COLO829 (cell line): Measurements from ENCODE around the gene SRRM3.
A peak's percentile ranks its signal among the peaks of the same experiment; 100 is the strongest.
"Not testable (repeated sequence)": the region's sequence is repeated elsewhere in the genome, so short reads cannot be mapped to it uniquely, and the experiment has no call there.

ENCODE experiments used
- DNase-seq: peaks from one replicate; pipeline ENCODE4 v3.0.0; 2012; ENCODE audit warnings: low spot score

SRRM3 gene

GRCh38 chr7:76262683-76263402 lies 61.1 kb downstream of the SRRM3 start:
- DNase-seq: peak; percentile 67

- DNase-seq: no peak
Measured at GRCh38 chr7:76265299-76265698, 63.6 kb downstream of the SRRM3 start.

- DNase-seq: no peak
Measured at GRCh38 chr7:76267107-76267893, 65.6 kb downstream of the SRRM3 start.

- no peak for DNase-seq
Measured at GRCh38 chr7:76267894-76268183, 66.1 kb downstream of the SRRM3 start.

GRCh38 chr7:76268376-76268775 lies 66.7 kb downstream of the SRRM3 start:
- no peak for DNase-seq

- no peak for DNase-seq
Measured at GRCh38 chr7:76269895-76270294, 68.2 kb downstream of the SRRM3 start.

GRCh38 chr7:76271384-76271783 lies 69.7 kb downstream of the SRRM3 start:
- not testable (repeated sequence) for DNase-seq

- DNase-seq: no peak
Measured at GRCh38 chr7:76272142-76272541, 70.4 kb downstream of the SRRM3 start.

- DNase-seq: no peak
Measured at GRCh38 chr7:76272851-76273497, 71.3 kb downstream of the SRRM3 start.

- DNase-seq: no peak
Measured at GRCh38 chr7:76273503-76273902, 71.8 kb downstream of the SRRM3 start.

GRCh38 chr7:76278540-76278939 lies 76.8 kb downstream of the SRRM3 start:
- DNase-seq: no peak

- DNase-seq: no peak
Measured at GRCh38 chr7:76280408-76280807, 78.7 kb downstream of the SRRM3 start.

GRCh38 chr7:76281006-76281705 lies 79.5 kb downstream of the SRRM3 start:
- DNase-seq: no peak

GRCh38 chr7:76281706-76282343 lies 80.1 kb downstream of the SRRM3 start:
- DNase-seq: no peak

GRCh38 chr7:76282344-76283253 lies 80.9 kb downstream of the SRRM3 start:
- DNase-seq: no peak

GRCh38 chr7:76283254-76284159 lies 81.8 kb downstream of the SRRM3 start:
- DNase-seq: no peak

GRCh38 chr7:76285604-76286374 lies 84.1 kb downstream of the SRRM3 start:
- no peak for DNase-seq

- DNase-seq: no peak
Measured at GRCh38 chr7:76286842-76287403, 85.2 kb downstream of the SRRM3 start.

GRCh38 chr7:76290847-76291350 lies 89.2 kb downstream of the SRRM3 start:
- not testable (repeated sequence) for DNase-seq
